Right lung (tissue), 10 donors: ENCODE data around the gene MSL2. TPM values are rescaled to one million over a fixed set of nuclear protein-coding genes. Genes with fewer than 3 reads are reported as not detected.
"Not testable (repeated sequence)": the region's sequence is repeated elsewhere in the genome, so short reads cannot be mapped to it uniquely, and the experiment has no call there.

ENCODE experiments used
- DNase-seq, 2 donors: peaks; one replicate each; pipeline ENCODE4 v3.0.0-alpha.2; 2013
- long read RNA-seq, 8 donors: transcript quantifications; one replicate each; lab custom pipeline, GENCODE V29; 2026
- polyA plus RNA-seq, 5 donors: library from polyadenylated mRNA; unstranded; fragments of 120-200 nt; gene quantifications; one replicate each; pipeline versions ENCODE4 v1.2.1 to v1.2.3, GENCODE V29; 2013; ENCODE audit warnings: inconsistent platforms in 1 of 5, low replicate concordance in 1 of 5; ENCODE audit not compliant: insufficient read length in 5 of 5, insufficient read depth in 1 of 5

Gene MSL2
- 10 to 100 TPM; 34.3 to 48.4 (median 48.0) TPM for polyA plus RNA-seq
- long read RNA-seq, donor 1, full-length matches to known transcripts: 17 of 17 reads
- long read RNA-seq, donor 1, partial matches to known transcripts: 0 of 17 reads
- long read RNA-seq, donor 1, other reads (novel, unspliced or antisense): 0 of 17 reads
- long read RNA-seq, donor 2, full-length matches to known transcripts: 10 of 10 reads
- long read RNA-seq, donor 2, partial matches to known transcripts: 0 of 10 reads
- long read RNA-seq, donor 2, other reads (novel, unspliced or antisense): 0 of 10 reads
- long read RNA-seq, donor 3, full-length matches to known transcripts: 7 of 7 reads
- long read RNA-seq, donor 3, partial matches to known transcripts: 0 of 7 reads
- long read RNA-seq, donor 3, other reads (novel, unspliced or antisense): 0 of 7 reads
- long read RNA-seq, donor 4, full-length matches to known transcripts: 14 of 24 reads
- long read RNA-seq, donor 4, partial matches to known transcripts: 10 of 24 reads
- long read RNA-seq, donor 4, other reads (novel, unspliced or antisense): 0 of 24 reads
- long read RNA-seq, donor 5, full-length matches to known transcripts: 16 of 16 reads
- long read RNA-seq, donor 5, partial matches to known transcripts: 0 of 16 reads
- long read RNA-seq, donor 5, other reads (novel, unspliced or antisense): 0 of 16 reads
- long read RNA-seq, donor 6, full-length matches to known transcripts: 13 of 13 reads
- long read RNA-seq, donor 6, partial matches to known transcripts: 0 of 13 reads
- long read RNA-seq, donor 6, other reads (novel, unspliced or antisense): 0 of 13 reads
- long read RNA-seq, donor 7, full-length matches to known transcripts: 12 of 12 reads
- long read RNA-seq, donor 7, partial matches to known transcripts: 0 of 12 reads
- long read RNA-seq, donor 7, other reads (novel, unspliced or antisense): 0 of 12 reads
- long read RNA-seq, donor 8, full-length matches to known transcripts: 7 of 7 reads
- long read RNA-seq, donor 8, partial matches to known transcripts: 0 of 7 reads
- long read RNA-seq, donor 8, other reads (novel, unspliced or antisense): 0 of 7 reads

DNA sequence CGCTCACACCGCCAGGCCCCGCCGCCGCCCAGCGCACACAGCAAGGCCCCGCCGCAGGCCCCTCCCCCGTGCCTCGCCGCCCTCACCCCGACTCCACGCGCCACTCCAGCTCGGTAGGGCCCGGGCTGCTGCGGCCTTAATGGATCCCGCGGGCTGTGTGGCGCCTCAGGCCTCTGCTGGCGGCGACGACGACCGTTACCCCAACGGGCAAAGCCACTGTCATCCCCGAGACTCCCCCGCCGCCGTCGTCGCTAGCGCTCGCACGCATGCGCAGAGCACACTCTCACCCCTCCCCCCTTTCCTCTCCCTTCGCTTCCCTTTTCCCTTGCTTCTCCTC, at the start of gene MSL2:
Gene MSL2 (minus strand): TSS at position 272 of the 337 bp plus-strand sequence. CDS start 1,222 bp downstream, outside the sequence.
- no peak for DNase-seq

DNA sequence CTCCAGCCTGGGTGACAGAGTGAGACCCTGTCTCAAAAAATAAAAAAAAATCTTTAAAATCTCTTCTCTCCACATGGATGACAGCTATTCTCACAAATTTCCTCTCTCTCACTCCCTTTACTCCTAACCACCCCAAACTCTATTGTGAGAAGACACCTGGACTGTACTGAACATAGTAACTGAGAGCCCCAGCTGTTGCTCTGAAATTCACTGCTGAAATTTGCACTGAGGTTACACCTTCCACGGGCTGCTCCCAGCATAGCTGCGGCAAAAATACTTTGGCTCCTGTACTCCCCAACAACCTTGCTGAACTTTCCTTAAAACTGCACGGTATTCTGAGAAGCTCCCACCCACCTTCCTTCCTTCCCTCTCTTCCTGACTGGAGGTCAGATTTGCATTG, 49.6 kb upstream of the MSL2 start:
- DNase-seq: no peak

GRCh38 chr3:136239094-136239493, 43.0 kb upstream of the MSL2 start:
- no peak for DNase-seq

GRCh38 chr3:136237961-136238649, 42.0 kb upstream of the MSL2 start:
- no peak for DNase-seq

- no peak for DNase-seq
Observed at GRCh38 chr3:136237103-136237502, 41.0 kb upstream of the MSL2 start.

- no peak for DNase-seq
Observed at GRCh38 chr3:136236109-136236508, 40.0 kb upstream of the MSL2 start.

GRCh38 chr3:136235545-136235944, 39.4 kb upstream of the MSL2 start:
- no peak for DNase-seq

DNA sequence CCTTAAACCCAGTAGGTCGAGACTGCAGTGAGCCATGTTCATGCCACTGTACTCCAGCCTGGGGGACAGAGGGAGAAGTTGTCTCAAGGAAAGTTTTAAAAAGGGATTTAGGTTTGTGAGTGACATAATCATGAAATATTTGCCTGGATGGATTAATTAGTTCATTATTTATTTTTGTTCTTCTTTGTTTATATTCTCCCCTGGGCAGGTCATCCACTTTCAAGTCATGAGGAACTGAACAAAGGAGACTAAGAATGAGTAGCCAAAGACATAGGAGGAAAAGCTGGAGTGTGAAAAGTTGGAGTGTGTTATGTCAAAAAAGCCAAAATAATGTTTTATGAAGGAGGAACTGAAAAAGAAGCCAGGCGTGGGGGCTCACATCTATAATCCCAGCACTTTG, 36.3 kb upstream of the MSL2 start:
- DNase-seq: no peak

- not testable (repeated sequence) for DNase-seq
Observed at GRCh38 chr3:136222746-136223145, 26.6 kb upstream of the MSL2 start.

- DNase-seq: no peak
Observed at GRCh38 chr3:136211547-136211946, 15.4 kb upstream of the MSL2 start.

- no peak for DNase-seq
Observed at GRCh38 chr3:136209921-136210320, 13.8 kb upstream of the MSL2 start.

DNA sequence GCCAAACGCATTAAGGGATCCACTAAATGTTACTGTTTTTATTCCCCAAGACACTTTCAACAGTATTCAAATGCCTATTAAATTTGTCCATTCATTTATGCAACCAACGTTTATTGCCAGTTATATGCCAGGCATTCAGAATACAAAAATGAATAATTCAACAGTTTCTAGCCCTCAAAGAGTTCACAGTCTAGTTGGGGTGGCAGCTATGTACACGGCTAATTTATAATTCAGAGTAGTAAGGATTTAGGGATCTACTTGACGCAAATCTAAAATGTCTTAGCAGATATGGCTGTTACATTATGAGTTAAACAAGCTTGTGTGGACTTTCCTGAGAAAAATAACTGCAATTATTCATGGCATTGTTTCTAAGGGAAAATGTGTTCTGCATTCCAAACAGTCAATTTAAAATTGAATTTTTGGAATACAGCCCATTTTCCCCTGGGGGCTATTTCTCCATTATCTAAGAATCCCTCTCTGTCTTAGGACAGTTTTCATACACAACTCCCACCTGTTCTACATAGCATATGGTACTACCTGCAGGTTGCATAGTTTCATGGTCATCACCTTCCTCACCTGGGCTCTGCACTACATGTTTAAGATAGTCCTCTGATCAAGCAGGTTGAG, 11.5 kb upstream of the MSL2 start:
- no peak for DNase-seq

DNA sequence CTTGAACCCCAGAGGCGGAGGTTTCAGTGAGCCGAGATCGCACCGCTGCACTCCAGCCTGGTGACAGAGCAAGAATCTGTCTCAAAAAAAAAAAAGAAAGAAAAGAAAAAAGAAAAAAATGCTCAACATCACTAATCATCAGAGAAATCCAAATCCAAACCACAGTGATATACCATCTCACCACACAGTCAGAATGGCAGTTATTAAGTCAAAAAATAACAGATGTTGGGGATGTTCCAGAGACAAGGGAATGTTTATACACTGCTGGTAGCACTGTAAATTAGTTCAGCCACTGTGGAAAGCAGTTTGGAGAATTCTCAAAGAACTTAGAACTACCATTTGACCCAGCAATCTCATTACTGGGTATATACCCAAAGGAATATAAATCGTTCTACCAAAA, 3.1 kb upstream of the MSL2 start:
- not testable (repeated sequence) for DNase-seq

- not testable (repeated sequence) for DNase-seq
Observed at GRCh38 chr3:136198462-136199078, 2.4 kb upstream of the MSL2 start.

DNA sequence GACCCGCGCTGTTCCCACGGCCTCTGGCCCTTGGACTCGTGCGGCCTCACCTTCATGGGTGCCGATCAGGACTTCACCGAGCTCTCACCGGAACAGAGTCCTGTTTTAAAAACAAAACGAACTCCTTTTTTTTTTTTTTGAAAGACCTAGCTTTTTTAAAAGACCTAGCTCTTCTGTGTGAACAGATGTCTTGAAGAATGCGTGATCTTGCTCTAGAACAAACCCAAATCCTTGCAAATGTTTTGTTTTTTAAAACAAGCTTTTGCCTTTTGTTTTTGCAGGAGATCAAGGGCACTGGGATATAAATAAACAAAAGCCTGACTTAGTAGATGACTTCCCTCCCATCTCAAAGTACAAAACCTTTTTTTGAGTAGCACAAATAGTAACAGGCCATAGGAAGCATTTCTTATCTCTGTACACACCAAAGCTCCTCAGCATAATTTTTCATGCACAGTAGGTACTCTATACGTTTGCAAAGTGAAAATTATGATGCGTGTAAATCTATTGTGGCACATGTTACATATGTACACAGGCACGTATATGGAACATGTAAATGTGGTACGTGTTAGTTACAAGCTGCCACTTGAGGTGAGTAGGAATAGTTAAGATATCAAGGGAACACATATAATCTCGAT, 1.1 kb upstream of the MSL2 start:
- no peak for DNase-seq

GRCh38 chr3:136196401-136197158, 445 bp upstream of the MSL2 start:
- DNase-seq: peak; percentile 100

DNA sequence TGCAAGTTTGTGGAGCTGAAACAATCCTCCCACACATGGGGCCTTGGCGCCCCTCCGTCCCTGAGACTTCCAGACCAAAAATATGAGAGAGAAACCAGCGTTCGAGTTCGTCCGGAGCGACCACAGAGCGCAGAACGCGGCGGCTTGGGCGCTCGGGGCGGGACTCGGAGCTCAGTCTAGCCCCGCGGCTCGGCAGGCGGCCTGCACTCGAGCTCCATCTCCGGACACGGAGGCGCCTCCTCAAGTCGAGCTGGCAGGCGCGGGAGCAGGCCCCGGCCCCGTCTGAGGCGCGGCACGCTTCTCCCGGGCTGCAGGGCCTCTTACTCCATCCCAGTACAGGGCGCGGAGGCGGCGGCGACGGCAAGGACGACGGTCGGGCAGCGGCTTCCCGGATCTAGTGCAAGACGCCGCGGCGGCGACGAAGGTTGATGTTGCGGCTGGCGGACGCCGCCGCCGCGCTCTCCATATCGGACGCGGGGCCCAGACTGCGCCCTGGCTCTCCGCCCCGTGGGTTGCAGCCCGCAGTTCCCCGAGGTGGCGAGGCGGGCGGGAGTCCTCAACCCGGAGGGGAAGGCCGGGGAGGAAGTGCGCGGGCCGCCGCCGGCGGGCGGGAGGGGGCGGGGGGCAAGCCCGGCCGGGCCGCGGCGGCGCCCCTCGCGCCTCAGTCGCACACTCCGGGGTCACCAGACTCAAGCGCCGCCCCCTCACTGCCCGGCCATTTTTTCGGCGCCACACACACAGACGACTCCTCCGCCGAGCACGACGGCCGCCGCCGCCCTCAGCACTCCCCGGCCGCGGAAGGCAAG, 674 bp downstream of the MSL2 start:
- DNase-seq: peak in 1 of 2 donors; percentile 80

DNA sequence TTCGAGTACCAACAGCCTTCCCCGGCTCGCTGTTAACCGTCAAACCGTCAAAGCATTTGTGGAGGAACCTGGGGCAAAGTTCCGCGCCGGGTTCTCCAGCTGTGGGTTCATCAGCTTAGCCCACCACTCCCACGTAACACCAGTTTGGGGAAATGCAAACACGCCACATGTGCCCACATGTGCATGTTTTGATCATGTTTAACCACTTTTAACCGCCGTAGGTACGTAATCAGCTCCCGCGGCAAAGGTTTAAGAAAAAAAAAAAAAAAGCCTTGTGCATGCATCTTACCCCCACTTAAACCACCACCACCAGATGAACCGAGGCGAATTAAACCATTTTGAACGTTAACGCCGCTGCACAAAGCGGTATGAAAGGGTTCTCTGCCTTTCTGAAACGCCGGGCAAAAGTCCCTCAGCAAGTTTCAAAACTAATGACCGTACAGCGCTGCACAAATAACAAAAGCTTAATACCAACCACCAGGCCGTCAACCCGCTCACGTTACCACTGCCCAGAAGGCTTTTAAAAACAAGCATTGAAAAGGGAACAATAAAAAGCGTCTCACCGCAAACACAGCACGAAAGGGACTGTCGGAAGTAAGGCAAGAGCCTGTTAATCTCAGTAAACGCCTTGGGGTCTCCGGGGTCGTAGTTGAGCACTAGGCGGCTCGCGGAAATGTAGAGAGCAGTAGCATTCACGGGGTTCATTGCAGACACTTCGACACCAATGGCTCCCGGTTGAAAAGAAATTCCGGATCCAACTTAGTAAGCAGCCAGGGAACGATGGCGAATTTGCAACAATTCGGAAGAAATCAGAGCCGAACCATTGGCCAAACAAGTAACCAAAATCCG, 1.5 kb downstream of the MSL2 start:
- DNase-seq: peak in 1 of 2 donors; percentile 40
